NCI-H774 (cell line): ENCODE measurements around the gene CARHSP1.
"Not testable (repeated sequence)": the region's sequence is repeated elsewhere in the genome, so short reads cannot be mapped to it uniquely, and the experiment has no call there.

Experiments
- DNase-seq: peaks from one replicate; lab custom pipeline; 2025; lab: John Stamatoyannopoulos, UW

The CARHSP1 gene

DNA sequence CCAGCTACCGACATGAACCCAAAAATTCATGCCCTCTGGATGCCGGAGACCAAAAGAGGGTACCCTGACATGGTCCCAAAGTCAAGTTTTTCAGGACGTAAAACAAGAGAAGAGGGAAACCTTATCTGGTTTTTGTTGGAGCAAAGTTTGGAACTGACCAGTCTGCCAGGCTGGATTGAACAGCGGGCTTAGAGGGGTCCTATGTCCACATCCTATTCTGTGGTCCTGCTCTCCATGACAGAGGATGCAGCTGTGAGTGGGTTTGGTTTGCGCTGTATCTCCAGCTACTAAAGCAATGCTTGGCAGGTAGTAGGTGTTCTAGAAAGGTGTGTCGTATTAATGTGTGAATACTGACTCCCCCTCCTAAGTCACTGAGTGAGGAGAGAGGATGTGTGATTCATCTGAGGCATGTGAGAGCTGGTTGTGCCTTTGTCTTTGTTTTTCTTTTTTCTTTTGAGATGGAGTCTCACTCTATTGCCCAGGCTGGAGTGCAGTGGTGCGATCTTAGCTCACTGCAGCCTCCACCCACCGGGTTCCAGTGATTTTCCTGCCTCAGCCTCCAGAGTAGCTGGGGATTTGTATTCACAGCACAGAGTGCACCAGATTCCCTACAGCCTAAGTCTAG lies 40.2 kb downstream of the CARHSP1 start:
- no peak for DNase-seq

DNA sequence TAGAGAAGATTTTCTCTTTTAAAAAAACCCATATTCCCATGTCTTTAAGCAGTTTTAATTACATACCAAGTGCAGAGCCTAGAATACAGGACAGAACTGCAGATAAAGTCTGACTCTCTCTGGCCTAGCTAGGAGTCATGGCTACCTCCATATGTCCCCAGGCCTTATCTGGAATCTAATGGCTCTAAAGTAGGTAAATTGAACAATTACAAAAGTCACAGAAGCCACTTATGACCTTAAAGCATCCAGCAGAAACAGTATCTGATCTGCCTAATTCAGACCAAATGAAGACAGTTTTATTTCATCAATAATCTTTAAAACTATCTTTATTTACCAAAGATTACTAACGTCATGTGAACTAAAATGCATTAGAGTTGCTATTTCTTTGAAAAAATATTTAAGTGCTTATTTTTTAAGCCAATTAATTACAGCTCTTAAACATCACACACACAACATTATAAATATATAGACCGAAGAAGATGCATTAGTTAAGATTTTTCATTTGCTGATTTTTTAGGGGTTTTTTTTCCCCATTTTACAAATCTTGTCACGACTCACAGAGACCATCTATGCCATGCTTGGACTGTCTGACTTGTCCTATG lies 42.4 kb downstream of the CARHSP1 start:
- no peak for DNase-seq

DNA sequence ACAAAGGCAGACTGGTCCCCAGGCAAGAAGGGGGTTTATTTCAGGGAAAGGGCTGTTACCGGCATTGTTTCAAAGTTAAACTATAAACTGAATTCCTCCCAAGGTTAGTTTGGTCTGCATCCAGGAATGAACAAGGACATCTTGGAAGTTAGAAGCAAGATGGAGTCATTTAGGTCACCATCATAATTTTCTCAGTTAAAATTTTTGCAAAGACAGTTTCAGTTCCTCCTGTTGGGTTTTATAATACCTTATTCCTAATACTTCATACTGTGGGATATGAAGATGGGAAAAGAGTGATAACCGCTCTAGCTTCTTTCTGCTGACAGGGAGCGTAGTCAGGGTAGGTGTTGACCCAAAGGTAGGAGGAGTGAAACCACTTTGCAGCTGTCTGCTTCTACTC lies 46.4 kb downstream of the CARHSP1 start:
- no peak for DNase-seq

DNA sequence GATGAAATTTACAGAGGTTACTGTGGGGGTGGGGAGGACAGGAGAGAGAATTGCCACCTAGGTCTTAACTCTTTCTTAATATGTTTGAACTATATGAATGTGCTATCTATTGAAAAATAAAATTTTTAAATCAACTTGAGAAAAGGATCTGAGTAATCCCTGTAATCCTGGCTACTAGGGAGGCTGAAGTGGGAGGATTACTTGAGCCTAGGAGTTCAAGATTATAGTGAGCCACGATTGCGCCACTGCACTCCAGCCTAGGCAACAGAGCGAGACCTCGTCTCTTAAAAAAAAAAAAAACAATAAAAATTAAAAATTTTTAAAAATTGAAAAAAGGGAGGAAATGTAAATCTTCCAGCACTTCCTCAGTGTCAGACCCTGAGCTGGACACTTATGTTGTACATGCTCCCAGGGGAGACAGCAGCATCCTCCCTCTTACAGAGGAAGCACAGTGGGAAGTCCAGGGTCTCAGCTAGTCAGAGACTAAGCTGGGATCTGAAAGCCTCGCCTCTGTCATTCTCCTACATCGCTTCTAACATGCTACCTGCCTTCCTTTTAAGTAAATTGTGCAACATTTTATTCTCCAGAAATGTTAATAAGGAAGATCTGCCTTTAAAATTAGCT lies 49.3 kb downstream of the CARHSP1 start:
- DNase-seq: no peak

DNA sequence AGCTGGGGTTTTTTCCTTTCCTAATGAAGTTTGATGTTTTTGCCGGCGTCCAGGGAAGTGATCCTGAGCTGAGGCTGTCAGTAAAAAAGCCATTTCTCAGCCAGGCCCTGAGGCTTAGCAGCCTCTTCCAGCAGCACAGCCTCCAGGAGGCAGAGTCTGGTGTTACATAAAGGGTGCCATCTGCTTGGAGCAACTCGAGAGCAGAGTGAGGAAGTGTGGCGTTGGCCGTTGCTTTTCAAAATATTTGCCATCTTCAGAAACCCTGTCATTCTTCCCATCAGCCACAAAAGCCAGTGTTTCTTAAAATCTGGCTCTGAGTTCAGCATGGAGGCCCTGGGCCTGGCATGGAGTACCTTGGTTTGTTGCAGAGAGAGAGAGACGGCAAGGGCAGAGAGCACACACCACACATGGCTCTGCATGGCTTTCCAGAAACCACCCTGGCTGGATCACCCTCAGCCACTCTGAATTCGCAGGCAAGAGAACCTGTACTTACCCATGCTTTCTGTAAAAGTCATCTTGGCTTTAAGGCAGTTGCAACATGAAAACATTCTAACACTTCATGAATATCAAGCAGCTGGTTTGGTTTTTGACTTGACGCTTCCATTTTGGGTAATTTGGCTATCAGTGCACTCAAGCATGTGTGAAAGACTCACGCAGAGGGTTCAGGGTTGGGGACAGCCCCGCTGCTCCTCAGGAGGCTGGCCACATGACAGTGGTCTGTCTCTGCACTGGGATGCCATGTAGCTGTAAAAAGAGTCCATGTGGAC lies 50.1 kb downstream of the CARHSP1 start:
- no peak for DNase-seq

DNA sequence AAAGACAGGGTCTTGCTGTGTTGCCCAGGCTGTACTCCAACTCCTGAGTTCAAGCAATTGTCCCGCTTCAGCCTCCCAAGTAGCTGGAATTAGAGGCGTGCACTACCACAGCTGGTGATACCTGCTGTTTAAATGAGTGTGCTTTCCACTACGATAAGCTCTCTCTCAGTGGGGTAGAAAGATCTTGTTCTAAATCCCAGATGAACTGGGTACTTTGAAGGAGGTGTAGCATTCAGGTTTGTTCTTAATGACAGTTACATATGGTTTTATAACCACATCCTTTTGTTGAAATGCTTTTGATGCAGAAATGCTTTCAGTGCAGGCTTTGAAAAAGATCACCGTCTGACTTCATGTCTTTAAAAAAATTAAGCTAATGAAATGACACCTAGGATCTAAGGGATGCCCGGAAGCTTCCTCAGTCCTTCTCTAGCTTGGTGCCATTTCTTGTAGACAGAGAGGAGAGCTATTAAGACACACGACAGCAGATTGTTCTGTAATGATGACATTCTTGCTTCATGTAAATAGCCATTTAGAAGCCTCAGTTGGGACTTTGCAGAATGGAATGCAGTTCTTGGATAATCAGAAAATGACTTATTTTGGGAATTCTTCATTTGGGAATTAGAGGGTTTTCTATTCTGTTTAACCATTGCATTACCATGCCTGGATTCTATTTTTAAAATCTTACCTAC lies 51.7 kb downstream of the CARHSP1 start:
- DNase-seq: no peak

DNA sequence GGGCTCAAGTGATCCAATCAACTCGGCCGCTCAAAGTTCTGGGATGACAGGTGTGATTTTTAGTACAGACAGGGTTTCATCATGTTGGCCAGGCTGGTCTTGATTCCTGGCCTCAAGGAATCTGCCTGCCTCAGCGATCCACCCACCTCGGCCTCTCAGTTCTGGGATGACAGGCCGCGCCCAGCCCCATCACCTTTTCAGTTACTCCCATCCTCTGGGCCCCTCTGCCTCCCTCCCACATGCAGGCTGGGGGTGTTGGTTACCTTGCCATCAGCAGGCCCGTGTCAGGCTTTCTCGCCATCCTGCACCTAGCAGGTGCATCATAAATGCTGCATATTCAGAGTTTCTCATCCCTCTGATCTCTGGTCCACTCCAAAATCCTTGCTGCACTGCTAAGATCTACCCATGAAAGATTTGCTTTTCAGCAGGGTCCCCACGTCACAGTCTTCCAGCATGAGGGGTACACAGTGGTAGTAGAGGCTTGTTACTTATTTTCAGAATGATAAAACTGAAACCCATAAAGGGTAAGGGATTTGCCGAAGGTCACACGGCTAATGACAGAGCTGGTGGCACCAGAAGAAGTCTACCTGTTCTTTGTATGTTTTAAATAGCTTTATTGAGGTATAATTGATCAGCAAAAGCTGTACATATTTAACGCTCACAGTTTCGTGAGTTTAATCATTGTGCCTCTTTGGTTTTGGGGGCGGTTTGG lies 54.6 kb downstream of the CARHSP1 start:
- DNase-seq: no peak

DNA sequence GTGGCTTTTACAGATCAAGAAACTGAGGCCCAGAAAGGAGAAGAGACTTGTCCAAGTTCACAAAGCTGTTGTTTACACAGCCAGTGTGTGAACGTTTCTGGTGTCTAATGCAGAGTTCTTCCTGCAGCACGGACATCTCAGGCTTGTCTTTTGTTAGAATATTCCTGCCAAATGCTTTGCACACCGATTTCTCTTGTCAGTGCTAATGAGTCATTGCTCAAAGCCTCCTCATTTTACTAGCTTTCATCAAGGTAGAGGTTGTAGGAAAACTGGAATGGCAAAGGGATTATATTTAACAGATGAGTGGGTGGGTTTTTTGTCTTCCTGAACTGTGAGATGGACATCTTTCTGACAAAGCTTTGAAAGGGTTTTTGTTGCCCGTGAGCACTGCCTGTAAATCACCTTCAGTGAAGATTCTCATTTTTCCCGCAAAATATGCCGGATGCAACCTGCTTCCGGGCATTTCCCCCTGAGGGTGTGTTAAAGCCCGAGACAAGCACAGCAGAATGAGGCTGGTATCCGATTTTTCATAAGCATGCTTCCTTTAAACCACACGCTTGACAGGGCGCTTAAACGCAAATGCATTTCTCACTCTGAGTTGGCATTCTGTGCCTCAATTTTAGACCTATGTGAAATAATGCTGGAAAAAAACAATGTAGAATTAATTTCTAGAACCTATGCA lies 56.5 kb downstream of the CARHSP1 start:
- no peak for DNase-seq

DNA sequence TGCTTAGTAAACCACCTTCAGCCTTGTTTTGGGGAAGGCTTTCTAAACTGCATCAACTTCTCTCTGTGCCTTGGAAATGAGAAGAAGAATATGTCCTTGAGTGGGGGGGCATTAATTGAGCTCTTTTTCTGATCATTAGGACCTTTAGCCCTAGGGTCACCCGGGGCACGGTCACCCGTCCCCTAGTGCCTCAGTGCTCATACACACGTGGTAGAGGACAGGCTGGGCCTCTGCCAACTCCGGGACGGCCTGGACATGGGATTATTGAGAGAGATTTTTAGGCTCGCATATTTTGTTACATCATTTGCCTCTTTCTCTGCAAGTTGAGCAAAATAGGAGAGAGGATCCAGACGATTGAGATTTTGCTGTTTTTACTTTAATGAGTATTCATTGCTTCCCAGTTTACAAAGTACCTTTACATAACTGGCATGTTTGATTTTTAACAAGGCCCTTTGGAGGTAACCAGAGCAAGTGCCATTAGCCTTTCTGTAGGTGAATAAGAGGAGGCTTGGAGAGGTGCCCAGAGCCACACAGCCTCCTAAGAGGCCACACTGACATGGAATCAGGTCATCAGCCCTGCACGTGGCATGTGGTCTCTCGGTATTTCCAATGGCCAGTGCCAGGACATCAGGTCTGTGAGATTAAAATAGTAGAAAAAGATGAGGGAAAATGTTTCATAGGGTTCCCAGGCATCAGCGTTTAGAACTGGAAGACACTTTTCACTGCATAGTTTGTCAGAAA lies 60.0 kb downstream of the CARHSP1 start:
- DNase-seq: no peak

DNA sequence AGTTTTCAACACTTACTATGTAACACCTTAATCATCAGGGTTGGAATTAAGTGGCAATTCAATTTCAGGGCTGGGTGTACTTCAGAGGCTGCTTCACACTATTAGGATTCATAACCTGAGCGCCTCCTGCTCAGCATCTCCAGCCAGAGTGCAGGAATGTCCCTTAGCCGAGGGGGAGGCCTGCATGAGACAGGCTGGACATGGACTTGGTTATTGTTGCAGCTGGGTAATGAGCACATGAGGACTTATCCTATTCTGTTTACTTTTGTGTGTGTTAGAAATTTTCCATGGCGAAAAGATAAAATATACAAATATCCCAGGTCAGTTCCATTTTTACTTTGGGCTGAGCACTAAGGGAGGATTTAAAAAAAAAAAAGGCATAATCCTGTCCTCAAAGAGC lies 60.8 kb downstream of the CARHSP1 start:
- DNase-seq: no peak

DNA sequence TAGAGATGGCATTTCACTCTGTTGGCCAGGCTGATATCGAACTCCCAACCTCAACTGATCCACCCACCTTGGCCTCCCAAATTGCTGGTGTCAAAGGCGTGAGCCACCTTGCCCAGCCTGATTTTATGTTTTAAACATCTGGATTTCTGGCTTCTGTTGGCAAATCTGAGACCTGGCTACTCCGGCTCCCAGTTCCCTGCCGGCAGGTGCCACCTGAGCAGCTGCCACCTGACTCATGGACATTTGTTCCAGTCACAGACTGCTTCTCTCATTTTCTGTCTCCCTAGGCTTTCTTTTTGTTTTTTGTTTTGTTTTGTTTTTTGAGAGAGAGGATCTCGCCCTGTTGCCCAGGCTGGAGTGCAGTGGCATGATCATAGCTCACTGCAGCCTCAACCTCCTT lies 61.6 kb downstream of the CARHSP1 start:
- no peak for DNase-seq

DNA sequence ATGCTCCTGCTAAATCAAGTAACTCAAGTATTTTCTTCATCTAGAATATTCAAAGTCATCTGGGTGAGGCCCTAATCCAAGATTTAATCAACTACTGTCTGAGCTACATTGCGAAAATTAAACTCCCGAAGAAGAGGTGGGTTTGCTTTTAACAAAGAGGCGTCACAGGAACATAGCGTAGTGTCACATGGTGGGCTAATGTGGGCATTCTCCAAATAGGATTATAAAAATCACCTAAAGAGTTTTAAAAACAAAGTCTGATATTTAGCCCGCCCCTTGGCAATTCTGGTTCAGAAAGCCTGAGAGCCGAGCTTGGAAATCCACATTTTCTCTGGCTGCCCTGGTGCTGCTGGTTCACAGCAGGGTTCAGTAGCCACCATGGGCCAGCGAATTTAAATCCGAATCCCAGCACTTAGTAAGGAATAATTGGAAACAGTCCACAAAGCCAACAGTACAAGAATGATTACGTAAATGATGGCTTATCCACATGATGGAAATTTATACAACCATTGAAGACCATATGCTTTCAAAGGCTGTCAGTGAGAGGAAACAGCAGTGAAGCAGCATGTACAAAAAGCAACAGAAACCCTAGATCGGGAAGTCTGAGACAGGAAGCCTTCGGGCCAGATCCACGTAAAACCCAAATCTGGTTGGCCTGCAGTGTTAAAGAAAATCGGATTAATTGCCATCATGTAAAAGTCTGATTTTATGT lies 62.4 kb downstream of the CARHSP1 start:
- DNase-seq: no peak

DNA sequence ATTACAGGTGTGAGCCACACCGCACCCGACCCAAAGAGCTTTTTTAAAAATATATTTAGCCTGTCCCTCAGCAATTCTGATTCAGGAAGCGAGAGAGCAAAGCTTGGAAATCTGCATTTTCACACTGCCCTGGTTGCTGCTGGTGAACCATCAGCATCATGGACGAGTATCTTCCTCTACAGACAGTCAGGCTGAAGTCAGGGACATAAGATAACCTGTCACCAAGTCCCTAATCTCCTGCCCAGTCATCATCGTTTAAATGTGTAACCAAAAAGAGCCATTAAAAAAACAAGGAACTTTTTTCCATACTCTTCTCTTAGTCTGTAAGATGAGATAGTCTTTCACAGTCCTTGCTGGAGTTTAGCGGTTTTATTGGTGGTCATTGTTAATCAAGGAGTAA lies 64.5 kb downstream of the CARHSP1 start:
- no peak for DNase-seq

DNA sequence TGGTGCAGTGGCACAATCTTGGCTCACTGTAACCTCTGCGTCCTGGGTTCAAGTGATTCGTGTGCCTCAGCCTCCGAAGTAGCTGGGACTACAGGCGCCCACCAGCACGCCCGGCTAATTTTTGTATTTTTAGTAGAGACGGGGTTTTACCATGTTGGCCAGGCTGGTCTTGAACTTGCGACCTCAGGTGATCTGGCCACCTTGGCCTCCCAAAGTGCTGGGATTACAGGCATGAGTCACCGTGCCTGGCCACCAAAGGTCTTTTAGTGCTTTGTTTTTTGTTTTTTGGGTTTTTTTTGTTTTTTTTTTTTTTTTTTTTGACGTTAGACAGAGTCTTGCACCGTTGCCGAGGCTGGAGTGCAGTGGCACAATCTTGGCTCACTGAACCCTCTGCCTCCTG lies 65.1 kb downstream of the CARHSP1 start:
- DNase-seq: not testable (repeated sequence)
